Cardiac fibroblast (primary cell): Measurements from ENCODE around the gene TKFC.

Experiments used
- DNase-seq, 2 donors: peaks; one replicate each; pipeline versions ENCODE4 v3.0.0 to v3.0.0-alpha.2; 2010; ENCODE audit warnings: low read depth in 2 of 2
- H3K4me3 ChIP-seq, 2 donors: replicated peaks in 1 of 2; 1 replicate in 1 of 2; 2 replicates in 1 of 2; pipeline ENCODE4 v1.5.1; 2011; ENCODE audit warnings: low read depth in 2 of 2, low read length in 2 of 2, mild to moderate bottlenecking in 2 of 2, moderate library complexity in 1 of 2
- TF ChIP-seq, protein P1 (sequence below): IDR thresholded peaks from one replicate; pipeline ENCODE4 v1.5.1; 2011; ENCODE audit warnings: low read depth, mild to moderate bottlenecking, low read length, inconsistent platforms

TKFC gene

DNA sequence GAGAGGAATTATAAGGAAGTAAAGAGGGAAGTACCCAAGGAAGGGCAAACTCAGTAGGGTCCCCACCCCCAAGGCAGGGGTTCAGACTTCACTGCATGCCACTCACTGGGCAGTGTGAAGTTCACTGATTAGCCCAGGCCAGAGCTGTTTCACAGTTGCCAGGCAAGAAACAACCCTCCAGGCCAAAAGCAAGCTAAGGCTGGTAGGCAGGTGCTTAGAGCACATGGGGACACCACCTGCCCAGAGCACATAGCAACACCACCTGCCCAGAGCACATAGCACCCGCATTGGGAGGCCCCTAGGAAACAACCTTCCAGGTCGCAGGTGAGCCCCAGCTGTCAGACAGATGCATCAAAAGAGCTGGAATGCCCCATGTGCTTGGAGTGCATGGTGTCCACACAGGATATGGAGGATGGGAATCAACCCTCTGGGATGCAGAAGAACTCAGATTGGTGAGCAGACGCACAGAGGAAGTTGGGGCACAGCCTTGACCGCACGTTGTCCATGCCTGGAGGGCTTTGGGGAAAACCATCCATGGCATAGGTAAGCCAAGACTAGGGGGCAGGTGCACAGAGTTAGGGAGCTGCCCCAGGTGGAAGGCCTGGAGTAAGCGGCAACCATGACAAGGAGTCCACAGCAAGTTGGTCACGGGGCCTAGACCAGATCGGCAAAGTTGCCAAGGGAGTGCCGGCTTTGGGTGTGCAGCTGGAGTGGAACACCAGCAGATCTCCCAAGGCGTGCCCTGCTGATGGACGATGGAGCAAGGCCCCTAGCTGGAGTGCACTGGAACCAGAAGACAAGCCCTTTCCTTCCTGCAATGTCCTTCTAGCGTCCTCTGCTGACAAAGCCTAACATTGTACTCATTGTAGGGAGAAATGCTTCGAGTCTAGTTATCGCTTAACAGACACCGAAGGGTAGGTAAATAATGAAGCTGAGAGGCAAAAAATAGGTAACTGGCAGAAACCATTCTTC, 51.5 kb downstream of the TKFC start:
- DNase-seq, result peak; percentile 43 to 57
- H3K4me3 ChIP-seq, result no peak overlapping the region
- TF ChIP-seq, protein P1, sequence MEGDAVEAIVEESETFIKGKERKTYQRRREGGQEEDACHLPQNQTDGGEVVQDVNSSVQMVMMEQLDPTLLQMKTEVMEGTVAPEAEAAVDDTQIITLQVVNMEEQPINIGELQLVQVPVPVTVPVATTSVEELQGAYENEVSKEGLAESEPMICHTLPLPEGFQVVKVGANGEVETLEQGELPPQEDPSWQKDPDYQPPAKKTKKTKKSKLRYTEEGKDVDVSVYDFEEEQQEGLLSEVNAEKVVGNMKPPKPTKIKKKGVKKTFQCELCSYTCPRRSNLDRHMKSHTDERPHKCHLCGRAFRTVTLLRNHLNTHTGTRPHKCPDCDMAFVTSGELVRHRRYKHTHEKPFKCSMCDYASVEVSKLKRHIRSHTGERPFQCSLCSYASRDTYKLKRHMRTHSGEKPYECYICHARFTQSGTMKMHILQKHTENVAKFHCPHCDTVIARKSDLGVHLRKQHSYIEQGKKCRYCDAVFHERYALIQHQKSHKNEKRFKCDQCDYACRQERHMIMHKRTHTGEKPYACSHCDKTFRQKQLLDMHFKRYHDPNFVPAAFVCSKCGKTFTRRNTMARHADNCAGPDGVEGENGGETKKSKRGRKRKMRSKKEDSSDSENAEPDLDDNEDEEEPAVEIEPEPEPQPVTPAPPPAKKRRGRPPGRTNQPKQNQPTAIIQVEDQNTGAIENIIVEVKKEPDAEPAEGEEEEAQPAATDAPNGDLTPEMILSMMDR, result peak; percentile 36

DNA sequence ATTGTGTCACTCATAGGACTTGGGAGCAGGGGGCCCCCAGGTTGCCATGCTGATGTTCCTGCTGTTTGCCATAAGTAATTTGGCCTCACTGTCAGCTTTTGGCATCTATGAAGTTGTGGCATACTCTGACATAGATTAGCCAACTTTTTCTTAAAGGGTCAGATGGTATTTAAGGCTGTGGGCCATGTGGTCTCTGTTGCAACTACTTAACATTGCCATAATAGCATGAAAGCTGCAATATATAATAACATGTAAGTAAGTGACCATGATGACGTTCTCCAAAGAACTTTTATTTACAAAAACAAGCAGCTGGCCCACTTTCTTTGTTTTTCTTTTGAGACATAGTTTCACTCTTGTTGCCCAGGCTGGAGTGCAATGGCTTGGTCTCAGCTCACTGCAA, 57.1 kb downstream of the TKFC start:
- TF ChIP-seq, protein P1, result no peak
- DNase-seq, result no peak
- no peak overlapping the region for H3K4me3 ChIP-seq

DNA sequence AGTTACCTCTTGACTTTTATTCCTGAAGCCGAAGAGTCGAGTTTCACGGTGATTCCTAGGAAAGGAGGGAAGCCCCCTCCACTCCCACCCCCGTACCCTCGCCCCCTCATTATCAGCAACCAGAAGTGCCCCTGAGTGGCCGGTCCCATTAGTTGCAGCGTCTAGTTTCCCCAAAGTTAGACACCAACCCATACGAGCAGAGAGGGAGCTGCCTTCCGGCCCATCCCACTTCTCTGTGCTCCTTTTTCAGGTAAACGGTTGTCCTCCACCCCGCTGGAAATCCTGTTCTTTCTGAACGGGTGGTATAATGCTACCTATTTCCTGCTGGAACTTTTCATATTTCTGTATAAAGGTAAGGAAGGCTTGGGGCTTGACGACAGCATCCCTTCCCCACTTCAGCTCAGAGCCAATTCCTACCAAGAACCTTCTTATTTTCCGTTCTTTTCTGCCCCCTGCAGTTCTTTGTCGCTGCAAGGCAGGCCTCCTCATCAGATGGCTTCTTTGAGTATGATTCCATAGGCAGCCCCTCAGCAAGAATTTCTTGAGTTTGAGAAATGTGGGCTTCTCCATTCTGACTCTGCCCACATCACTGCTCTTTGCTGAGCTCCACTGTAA, 60.1 kb downstream of the TKFC start:
- peak in 1 of 2 donors; percentile 29 for DNase-seq
- TF ChIP-seq, protein P1, result no peak
- peak overlapping the region; percentile 67 to 78 for H3K4me3 ChIP-seq
